Esophagus (tissue), 2 donors: ENCODE data around the gene CIT. TPM values are rescaled to one million over a fixed set of nuclear protein-coding genes. Genes with fewer than 3 reads are reported as not detected.

Experiments used
- H3K27ac ChIP-seq, 2 donors: one replicate each; pipeline ENCODE4 v1.5.1; 2013; ENCODE audit warnings: low read depth in 2 of 2, mild to moderate bottlenecking in 2 of 2, inconsistent platforms in 1 of 2, low read length in 1 of 2, moderate library complexity in 1 of 2
- H3K27me3 ChIP-seq, 2 donors: one replicate each; pipeline ENCODE4 v1.6.1; 2013; ENCODE audit warnings: low read length in 2 of 2, control low read depth in 1 of 2, mild to moderate bottlenecking in 1 of 2; ENCODE audit not compliant: insufficient read depth in 2 of 2, control insufficient read depth in 1 of 2
- H3K36me3 ChIP-seq, 2 donors: one replicate each; pipeline ENCODE4 v1.6.1; 2013; ENCODE audit warnings: low read length in 1 of 2; ENCODE audit not compliant: control insufficient read depth in 2 of 2, insufficient read depth in 2 of 2
- H3K4me1 ChIP-seq, 2 donors: one replicate each; pipeline ENCODE4 v1.6.1; 2013; ENCODE audit warnings: low read length in 1 of 2; ENCODE audit not compliant: control insufficient read depth in 2 of 2, insufficient read depth in 2 of 2
- H3K4me3 ChIP-seq, 2 donors: one replicate each; pipeline ENCODE4 v1.5.1; 2013; ENCODE audit warnings: low read length in 2 of 2, mild to moderate bottlenecking in 2 of 2, low read depth in 1 of 2, moderate library complexity in 1 of 2
- H3K9me3 ChIP-seq, 2 donors: one replicate each; pipeline ENCODE4 v1.6.1; 2013; ENCODE audit warnings: mild to moderate bottlenecking in 2 of 2, low read depth in 1 of 2, low read length in 1 of 2, moderate library complexity in 1 of 2; ENCODE audit not compliant: control insufficient read depth in 2 of 2, insufficient read depth in 1 of 2
- WGBS, 2 donors: extraction: QIAGEN DNeasy Blood & Tissue Kit; methylation state at CpG; one replicate each; pipeline ENCODE4 v1.1.7; 2013; 5-methylcytosine and 5-hydroxymethylcytosine counted together
- polyA plus RNA-seq, 2 donors: library from polyadenylated mRNA; stranded (reverse); fragments of 200-250 nt; gene quantifications; one replicate each; pipeline ENCODE4 v1.2.3, GENCODE V29; 2013
- donor health status: healthy with polysubstance abuse.
- donor health status: Bipolar disorder and iron deficiency.

The CIT gene
- polyA plus RNA-seq, 2 donors = 2.9 to 4.1 TPM

DNA sequence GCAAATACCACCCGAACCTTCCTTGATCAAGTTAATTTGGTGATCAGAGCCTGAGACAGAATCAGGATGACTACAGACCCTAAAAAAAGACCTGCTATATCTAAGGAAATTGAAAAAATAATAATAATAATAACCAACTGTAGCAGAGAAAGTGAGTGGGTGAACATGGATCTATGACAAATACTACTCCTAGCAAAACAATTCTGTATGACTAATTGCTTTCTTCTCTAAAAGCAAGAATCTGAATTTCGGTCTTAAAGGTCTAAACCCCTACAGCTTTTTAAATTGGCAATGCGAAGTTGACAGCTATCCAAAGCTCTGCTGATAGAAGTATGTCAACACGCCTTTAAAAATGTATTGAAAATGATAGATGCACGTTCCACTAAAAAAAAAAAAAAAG, 107.0 kb downstream of the CIT start:
- WGBS, 2 donors = 91 to 93% methylated on average over 5 of the region's 5 CpGs
- peaks cover 0 to 3% of the 10 kb centered on the region in 2 donors for H3K36me3 ChIP-seq
- no peaks in the 10 kb centered on the region for H3K9me3 ChIP-seq
- H3K27me3 ChIP-seq = no peaks in the 10 kb centered on the region
- H3K4me1 ChIP-seq = no peaks in the 10 kb centered on the region
- no peak overlapping the region for H3K4me3 ChIP-seq
- H3K27ac ChIP-seq = no peak overlapping the region

DNA sequence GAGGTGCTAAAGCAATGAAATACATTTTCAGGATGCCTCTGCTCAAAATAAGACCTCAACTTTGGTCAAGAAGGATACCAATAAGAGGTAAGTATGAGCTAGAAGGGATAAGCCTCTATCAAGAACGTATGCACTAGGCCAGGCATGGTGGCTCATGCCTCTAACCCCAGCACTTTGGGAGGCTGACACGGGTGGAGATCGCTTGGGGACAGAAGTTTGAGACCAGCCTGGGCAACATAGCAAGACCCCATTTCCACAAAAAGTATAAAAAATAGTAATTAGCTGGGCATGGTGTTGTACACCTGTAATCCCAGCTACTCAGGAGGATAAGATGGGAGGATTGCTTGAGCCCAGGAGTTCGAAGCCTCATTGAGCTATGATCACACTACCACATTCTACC, 114.5 kb downstream of the CIT start:
- WGBS, 2 donors = 96 to 97% methylated on average over 4 of the region's 4 CpGs

DNA sequence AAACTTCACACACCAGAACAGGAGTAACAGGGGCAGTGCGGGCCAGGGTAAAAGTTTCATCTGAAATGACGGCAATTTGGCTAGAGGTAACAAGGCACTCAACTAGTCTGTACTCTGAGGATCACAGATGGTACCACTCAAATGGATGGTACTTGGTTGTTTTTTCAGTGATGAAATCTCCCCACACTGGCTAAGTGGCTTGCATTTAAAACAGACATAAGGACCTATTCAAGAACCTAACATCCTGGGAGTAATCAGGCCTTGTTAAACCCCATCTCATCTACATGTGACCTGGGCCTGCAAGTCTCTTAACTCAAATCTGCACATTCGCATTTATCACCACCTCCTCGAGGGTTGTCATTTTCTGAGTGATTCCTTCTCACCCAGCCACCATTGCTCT, 118.4 kb downstream of the CIT start:
- Histone ChIP-seq H3K4me1 (no peaks in the 10 kb centered on the region), H3K4me3 (no peak overlapping the region), H3K36me3 (peaks cover 2% of the 10 kb centered on the region in 2 donors), H3K9me3 (no peaks in the 10 kb centered on the region), H3K27ac (no peak overlapping the region), H3K27me3 (no peaks in the 10 kb centered on the region)
- 96 to 97% methylated on average over 4 of the region's 4 CpGs for WGBS, 2 donors

More for the DNA sequence above, 114.5 kb downstream of the CIT start:
- Histone ChIP-seq H3K4me3 (no peak overlapping the region), H3K36me3 (peaks cover 2 to 5% of the 10 kb centered on the region in 2 donors), H3K27ac (no peak overlapping the region), H3K4me1 (no peaks in the 10 kb centered on the region), H3K9me3 (no peaks in the 10 kb centered on the region), H3K27me3 (no peaks in the 10 kb centered on the region)

DNA sequence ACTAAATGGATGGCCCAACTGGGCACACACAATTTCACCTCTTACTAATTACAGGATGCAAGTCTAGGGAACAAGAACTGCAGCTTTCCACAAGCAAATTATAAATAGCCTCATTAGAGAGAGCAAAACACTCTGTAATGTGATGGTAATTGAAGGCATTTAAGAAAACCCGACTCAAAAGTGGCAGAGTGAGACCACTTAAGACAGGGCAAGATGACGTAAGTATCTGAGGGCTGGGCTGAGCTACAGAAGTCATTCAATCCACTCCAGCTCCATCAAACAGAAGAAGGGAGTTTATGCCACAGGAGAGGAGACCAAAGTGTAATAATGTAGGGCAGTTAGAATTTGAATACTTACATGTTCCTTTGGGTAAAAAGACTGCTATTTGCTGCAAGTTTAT, 118.9 kb downstream of the CIT start:
- Histone ChIP-seq H3K27ac (no peak overlapping the region), H3K4me3 (no peak overlapping the region), H3K36me3 (peaks cover 2% of the 10 kb centered on the region in 2 donors), H3K27me3 (no peaks in the 10 kb centered on the region), H3K9me3 (no peaks in the 10 kb centered on the region), H3K4me1 (no peaks in the 10 kb centered on the region)
- WGBS, 2 donors = 95 to 98% methylated on average over 2 of the region's 2 CpGs

DNA sequence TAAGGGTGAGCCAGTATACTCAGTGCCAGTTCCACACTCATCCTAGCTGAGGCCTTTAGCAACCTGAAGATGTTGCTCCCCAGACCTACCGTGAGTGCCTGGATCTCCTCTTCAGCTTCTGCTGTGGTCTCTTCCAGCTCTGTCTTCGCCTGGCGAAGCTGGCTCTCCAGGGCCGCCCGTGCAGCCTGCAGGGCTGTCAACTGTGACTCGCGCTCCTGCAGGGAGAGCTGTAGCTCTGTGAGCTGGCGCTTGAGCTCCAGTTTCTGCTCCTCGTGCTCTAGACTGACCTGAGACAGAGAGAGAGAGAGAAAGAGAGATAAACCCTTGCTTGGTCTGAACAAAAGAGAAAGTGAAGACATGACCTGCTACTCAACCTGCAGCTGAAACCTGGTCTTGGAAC, 125.2 kb downstream of the CIT start:
- H3K4me3 ChIP-seq = no peak overlapping the region
- no peaks in the 10 kb centered on the region for H3K9me3 ChIP-seq
- peaks cover 0 to 6% of the 10 kb centered on the region in 2 donors for H3K36me3 ChIP-seq
- 95% methylated on average over 9 of the region's 9 CpGs for WGBS, 2 donors
- H3K27me3 ChIP-seq = no peaks in the 10 kb centered on the region
- no peak overlapping the region for H3K27ac ChIP-seq
- no peaks in the 10 kb centered on the region for H3K4me1 ChIP-seq

GRCh38 chr12:119749666-119750065, 127.5 kb downstream of the CIT start:
- WGBS, 2 donors = 66% methylated on average over 4 of the region's 4 CpGs
- no peak overlapping the region for H3K4me3 ChIP-seq
- H3K36me3 ChIP-seq = peaks cover 0 to 6% of the 10 kb centered on the region in 2 donors
- H3K4me1 ChIP-seq = no peaks in the 10 kb centered on the region
- H3K27me3 ChIP-seq = no peaks in the 10 kb centered on the region
- no peak overlapping the region for H3K27ac ChIP-seq
- H3K9me3 ChIP-seq = no peaks in the 10 kb centered on the region

- no peaks in the 10 kb centered on the region for H3K9me3 ChIP-seq
- 91 to 93% methylated on average over 8 of the region's 8 CpGs for WGBS, 2 donors
- peaks cover 0 to 6% of the 10 kb centered on the region in 2 donors for H3K36me3 ChIP-seq
- H3K4me3 ChIP-seq = no peak overlapping the region
- H3K27ac ChIP-seq = no peak overlapping the region
- H3K27me3 ChIP-seq = no peaks in the 10 kb centered on the region
- no peaks in the 10 kb centered on the region for H3K4me1 ChIP-seq
Measured at GRCh38 chr12:119748497-119748896, 128.6 kb downstream of the CIT start.

DNA sequence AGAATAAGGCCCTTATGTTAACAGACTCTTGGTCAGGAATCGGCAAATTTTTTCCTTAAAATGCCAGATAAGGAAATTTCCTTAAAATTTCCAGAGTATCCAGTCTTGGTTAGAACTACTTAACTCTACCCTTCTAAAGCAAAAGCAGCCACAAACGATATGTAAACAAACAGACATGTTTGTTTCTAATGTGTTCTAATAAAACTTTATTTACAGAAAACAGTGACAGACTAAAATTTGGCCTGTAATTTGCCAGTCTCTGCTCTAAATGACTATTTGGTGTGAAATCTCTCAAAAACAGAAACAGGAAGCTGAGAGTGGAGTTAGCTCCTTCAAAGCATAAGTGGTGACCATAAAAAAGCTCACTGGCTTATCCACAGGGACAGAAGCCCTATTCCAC, 131.0 kb downstream of the CIT start:
- Histone ChIP-seq H3K4me3 (no peak overlapping the region), H3K27ac (no peak overlapping the region), H3K9me3 (no peaks in the 10 kb centered on the region), H3K4me1 (no peaks in the 10 kb centered on the region), H3K27me3 (no peaks in the 10 kb centered on the region), H3K36me3 (no peaks in the 10 kb centered on the region)
- WGBS, 2 donors = 97 to 99% methylated on average over 2 of the region's 2 CpGs

DNA sequence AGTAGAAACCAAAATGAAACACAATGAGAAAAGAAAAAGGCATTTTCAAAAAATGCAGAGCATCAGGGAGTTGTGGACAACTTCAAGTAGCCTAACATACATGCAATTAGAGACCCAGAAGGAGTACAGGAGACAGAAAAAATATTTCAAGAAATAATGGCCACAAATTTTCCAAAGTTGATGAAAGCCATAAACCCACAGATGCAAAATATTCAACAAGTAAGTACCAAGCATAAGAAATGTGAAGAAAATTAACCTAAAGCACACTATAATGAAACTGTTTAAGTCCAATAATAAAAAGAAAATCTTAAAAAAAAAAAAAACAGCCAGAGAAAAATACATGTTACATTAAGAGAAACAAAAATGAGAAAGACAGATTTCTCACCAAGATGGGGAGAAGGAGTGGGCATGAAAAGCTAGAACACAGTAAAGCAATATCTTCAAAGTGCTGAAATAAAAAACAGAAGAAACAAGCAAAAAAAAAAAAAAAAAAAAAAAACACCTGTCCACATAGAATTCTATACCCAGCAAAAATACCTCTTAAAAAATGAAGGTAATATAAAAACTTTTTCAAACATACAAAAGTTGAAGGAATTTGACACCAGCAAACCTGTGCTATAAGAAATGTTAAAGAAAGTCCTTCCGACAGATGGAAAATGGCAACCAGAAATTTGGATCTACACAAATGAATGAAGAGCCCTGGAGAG, 132.1 kb downstream of the CIT start:
- Histone ChIP-seq H3K4me1 (no peaks in the 10 kb centered on the region), H3K27me3 (no peaks in the 10 kb centered on the region), H3K4me3 (no peak overlapping the region), H3K27ac (no peak overlapping the region), H3K9me3 (no peaks in the 10 kb centered on the region), H3K36me3 (no peaks in the 10 kb centered on the region)
- 93 to 100% methylated on average over 1 of the region's 1 CpG for WGBS, 2 donors

GRCh38 chr12:119742700-119743099, 134.4 kb downstream of the CIT start:
- Histone ChIP-seq H3K36me3 (no peaks in the 10 kb centered on the region), H3K27ac (no peak overlapping the region), H3K4me1 (no peaks in the 10 kb centered on the region), H3K9me3 (no peaks in the 10 kb centered on the region), H3K4me3 (no peak overlapping the region), H3K27me3 (no peaks in the 10 kb centered on the region)
- 93 to 95% methylated on average over 3 of the region's 3 CpGs for WGBS, 2 donors
